ENCODE results near the gene TECR. TPM values are rescaled to one million over a fixed set of nuclear protein-coding genes. Genes with fewer than 3 reads are reported as not detected.

Gene TECR
- total RNA-seq, 1 donor from 2014 or later: 38.9 TPM

DNA sequence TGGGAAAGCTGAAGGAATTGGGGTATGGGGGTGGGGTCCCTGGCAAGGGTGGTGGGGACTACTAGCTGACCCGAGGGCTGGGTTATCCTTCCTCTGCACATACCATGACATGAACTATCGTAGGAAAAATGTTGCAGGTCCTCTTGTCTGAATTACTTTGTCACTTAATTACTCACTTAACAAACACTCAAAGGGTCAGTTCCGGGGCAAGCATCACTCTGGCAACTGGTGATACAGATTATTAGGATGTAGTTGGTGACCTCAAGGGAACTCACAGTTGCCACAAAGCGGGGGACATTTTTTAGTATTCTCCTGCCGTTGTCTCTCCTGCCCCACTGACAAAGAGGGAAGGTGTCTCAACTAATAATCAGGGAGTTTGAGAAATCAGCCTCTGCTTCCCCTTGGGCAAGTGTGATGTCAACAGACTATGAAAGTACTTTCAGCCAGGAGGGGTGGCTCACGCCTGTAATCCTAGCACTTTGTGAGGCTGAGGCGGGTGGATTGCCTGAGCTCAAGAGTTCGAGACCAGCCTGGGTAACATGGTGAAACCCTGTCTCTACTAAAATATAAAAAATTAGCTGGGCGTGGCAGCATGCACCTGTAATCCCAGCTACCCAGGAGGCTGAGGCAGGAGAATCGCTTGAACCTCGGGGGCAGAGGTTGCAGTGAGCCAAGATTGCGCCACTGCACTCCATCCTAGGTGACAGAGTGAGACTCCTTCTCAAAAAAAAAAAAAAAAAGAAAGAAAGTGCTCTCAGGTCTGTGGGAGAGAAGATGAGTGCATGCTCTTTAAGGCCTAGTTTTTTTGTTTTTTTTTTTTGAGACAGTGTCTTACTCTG lies 21.5 kb upstream of the TECR start:
- DNase-seq: no peak

- no peak for DNase-seq
Observed at GRCh38 chr19:14510311-14511228, 18.8 kb upstream of the TECR start.

- no peak for DNase-seq
Observed at GRCh38 chr19:14511229-14511593, 18.2 kb upstream of the TECR start.

DNA sequence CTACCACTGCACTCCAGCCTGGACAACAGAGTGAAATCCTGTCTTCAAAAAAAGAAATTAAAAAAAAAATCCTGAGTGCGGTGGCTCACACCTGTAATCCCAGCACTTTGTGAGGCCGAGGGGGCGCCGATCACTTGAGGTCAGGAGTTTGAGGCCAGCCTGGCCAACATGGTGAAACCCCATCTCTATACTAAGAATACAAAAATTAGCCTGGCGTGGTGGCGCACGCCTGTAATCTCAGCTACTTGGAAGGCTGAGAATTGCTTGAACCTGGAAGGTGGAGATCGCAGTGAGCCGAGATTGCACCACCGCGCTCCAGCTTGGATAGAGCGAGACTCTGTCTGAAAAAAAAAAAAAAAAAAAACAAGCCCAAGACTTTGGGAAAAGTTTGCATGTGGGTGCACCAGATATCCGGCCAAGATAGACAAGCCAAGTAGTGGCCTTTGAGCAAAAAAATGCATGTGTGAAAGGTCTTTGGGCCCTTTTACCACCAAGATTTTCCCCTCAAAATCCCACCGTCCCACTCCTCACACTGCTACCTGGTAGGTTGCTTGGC lies 16.9 kb upstream of the TECR start:
- no peak for DNase-seq

- no peak for DNase-seq
Observed at GRCh38 chr19:14514215-14514863, 15.1 kb upstream of the TECR start.

GRCh38 chr19:14515501-14516047 lies 13.8 kb upstream of the TECR start:
- no peak for DNase-seq

DNA sequence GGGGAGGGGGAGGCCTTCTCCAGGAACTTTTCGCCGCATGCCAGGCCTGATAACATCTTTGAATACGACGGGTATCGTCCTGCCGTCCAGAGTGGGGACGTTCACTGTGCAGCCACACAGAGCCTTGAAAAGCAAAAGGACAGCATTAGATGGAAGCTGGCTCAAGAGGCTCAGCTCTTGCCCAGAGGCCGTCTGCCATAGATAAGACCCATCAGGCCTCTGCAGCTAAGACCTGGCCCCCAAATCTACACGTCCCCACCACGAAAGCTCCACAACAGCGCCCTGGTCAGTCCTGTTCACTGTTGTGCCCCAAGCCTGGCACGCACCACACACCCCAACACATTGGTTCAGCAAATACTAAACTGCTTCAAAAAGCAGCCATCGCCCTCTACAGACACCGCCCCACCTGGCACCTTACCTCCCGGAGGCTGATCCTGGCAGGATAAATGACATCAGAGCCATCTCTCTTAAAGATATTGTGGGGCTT lies 13.3 kb upstream of the TECR start:
- no peak for DNase-seq

DNA sequence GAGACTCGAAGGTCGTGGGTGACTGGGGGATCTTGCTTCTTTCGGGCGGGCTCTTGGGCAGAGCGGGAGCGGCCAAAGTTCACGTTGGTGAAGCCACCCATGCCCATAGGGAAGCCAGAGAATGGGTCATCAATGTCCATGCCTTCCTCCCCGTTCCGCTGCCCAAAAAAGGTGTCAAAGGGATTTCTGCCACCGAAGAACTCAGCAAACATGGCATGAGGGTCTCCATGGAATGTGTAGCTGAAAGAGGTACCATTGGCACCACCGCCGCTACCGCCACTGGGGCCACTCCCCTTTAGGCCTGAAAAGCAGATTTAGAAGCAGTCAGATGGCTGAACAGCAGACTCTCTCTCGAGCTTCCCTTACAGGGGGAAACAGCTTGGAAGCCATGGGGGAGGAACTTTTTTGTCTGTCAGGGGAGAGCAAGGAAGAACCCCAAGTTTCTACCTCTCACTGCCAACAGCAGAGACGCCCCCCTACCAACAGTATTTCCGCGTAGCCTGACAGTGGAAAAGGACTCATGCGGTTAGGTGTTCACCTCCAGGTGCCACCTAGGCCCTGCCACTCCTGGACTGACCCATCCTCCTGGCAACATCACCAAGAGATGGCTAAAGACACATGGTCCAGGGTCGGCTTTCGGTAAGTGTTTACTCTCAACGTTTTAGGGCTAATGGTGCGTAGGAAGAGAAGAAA lies 12.5 kb upstream of the TECR start:
- DNase-seq: no peak

- no peak for DNase-seq
Observed at GRCh38 chr19:14517446-14517839, 12.0 kb upstream of the TECR start.

- DNase-seq: no peak
Observed at GRCh38 chr19:14517840-14518505, 11.4 kb upstream of the TECR start, which contains the start of gene DNAJB1. TSS of gene DNAJB1 (minus strand) at chr19:14518397. CDS start at chr19:14518349, 48 bp downstream.

DNA sequence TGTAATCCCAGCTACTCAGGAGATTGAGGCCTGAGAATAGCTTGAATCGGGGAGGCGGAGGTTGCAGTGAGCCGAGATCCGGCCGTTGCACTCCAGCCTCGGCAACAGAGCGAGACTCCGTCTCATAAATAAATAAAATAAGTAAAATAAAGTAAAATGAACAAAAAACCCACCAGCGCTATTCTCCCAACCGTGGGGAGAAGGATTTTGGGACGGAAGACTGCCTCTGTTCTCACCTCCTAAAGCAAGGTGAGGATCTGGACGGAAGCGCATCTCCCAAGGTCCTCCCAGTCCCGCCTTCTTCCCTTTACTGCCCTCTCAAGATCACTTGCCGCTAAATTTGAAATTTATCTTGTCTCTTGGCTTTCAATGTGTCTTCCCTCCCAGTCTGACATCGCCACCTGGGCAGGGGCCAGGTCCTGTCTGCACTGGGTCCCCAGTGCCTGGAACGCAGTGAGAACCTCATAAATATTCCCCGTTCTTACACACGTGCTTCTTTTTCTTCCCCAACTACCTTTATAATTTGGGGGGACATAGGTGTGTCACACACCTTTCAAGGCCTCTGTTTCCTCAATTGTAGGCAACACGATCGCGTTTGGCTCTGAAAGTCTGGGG lies 10.0 kb upstream of the TECR start:
- no peak for DNase-seq

DNA sequence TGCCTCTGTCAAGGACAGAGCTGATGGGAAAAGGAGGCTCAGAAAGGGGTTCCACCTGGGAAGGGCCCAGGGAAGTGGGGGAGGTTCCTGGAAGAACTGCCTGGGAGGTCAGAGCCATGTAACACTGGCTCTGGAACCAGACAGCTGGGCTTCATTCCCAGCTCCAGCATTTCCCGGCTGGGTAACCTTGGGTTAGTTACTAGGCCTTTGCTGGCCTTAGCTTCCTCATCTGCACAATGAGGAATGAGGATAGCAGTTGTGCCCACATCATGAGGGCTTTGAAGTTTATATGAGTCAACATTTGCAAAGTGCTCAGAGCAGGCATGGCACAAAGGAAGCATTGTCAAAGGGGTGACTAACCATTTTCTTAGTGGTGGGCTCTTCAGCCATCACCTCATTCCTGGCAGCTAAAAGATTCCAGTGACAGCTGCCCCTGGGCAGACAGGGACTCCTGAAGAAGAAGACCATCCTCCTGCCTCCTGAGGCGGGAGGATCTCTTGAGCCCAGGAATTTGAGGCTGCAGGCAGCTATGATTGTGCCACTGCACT lies 9.5 kb upstream of the TECR start:
- DNase-seq: no peak

DNA sequence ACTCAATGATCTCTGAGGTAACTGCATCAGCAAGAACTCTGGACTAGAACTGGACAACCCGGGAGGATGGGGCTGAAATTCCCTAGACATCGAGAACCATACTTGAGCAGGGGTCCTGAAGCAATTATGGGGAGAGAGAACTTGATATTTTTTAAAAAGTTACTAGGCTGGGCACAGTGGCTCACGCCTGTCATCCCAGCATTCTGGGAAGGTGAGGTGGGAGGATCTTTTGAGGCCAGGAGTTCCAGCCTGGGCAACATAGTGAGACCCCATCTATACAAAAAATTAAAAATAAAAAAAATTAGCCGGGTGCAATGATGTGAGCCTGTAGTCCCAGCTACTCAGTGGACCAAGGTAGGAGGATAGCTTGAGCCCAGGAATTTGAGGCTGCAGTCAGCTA lies 8.9 kb upstream of the TECR start:
- no peak for DNase-seq

DNA sequence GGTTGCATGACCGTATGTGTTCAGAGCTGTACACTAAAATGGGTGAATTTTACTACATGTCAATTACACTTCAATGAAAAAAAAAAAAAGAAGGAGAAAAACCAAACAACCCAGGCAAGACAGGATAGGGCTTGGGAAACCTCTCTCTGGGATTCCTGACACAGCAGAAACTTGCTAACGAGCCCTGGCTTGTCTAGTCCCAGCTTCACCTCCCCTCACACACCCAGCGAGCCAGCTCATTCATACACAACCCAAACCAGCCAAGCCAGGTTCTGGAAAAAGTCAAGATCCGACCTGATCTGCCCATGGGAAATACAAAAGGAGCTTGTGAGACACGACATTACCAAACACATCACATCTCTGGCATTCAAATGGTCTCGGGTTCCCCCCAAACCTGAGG lies 3.7 kb upstream of the TECR start:
- DNase-seq: peak; percentile 37

DNA sequence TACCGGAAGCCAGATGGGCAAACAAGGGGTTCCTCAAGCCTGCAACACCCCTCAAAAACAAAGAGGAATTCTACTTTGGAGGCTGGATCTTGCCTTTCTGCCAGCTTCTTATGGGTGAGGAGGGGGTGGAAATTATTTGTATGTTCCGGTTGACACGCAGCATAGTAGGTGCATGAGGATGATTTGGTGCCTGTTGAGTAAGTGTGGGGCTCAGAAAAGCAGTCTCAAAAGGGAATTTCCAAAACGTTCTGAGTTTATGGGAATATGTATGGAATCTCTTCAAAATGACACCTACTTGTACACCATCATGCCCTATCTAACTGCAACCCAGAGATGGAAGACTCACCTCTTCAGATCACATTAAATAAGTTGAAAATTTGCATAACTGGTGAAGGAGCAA lies 3.0 kb upstream of the TECR start:
- no peak for DNase-seq

GRCh38 chr19:14528419-14529253 lies 758 bp upstream of the TECR start:
- no peak for DNase-seq

GRCh38 chr19:14530005-14530348 lies 583 bp downstream of the TECR start:
- DNase-seq: no peak

DNA sequence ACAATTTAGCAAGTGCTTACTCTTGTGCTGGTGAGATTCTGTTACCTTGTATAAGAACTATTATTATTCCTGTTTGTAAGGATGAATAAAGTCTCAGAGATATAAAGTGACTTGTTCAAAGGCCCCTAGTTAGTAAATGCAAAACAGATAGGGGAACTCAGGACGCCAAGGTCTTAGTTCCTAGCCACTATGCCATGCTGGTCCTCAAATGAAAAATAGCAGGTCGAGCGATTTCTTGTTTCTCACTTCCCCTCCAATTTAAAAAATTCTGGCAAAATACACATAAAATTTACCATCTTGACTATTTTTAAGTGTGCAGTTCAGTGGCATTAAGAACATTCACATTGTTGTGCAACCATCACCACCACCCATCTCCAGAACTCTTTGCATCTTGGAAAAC lies 1.1 kb downstream of the TECR start:
- no peak for DNase-seq

DNA sequence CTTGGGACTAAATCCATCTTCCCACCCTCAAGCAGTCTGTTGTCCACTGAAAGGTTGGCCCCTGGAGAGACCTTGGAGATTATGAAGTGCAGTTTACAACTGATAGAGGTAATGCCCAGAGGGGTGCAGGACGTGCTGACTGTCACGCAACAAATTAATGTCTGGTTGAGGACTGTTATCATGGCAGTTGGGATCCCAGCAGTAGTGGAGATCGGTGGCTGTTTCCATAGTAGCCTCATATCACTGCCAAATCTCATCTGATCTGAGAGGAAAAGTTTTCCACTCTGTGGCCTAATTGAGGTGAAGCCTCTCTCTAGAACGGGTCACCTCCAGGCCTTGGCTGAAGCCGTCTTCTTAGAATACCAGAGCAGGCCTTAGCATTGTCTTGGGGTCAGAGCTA lies 4.1 kb downstream of the TECR start:
- no peak for DNase-seq

All from skin of body (tissue), 2 donors.